IMR-90 (cell line): ENCODE results near the gene ATXN1. TPM values are rescaled to one million over a fixed set of nuclear protein-coding genes. Genes with fewer than 3 reads are reported as not detected.

Experiments used
- ATAC-seq: fragments of 200-7000 bp; cut with Tn5 transposase; 2 replicates; pipeline ENCODE4 v1.9.1; 2020; ENCODE audit warnings: low read depth, mild to moderate bottlenecking, moderate library complexity
- BruUV-seq: library from RNA; stranded (reverse); fragments of 400-500 nt; replicated peaks from 2 replicates; lab custom pipeline; 2021; lab: Mats Ljungman, UMichigan
- CTCF ChIA-PET: fragments of 300-600 bp; formaldehyde crosslinking; extraction: SDS; loops from one replicate; lab custom pipeline; 2021; ENCODE audit warnings: antibody characterized with exemption; lab: Yijun Ruan, JAX
- POLR2A ChIA-PET: fragments of 300-600 bp; sonication (Branson Sonifier 250); formaldehyde crosslinking; loops from one replicate; lab custom pipeline; 2022; ENCODE audit warnings: antibody characterized with exemption; ENCODE audit not compliant: unreplicated experiment; lab: Charles Lee
- DNase-seq: peaks from one replicate; pipeline ENCODE4 v3.0.0; 2013
- H2AFZ ChIP-seq: replicated peaks from 2 replicates; pipeline ENCODE3; 2013; ENCODE audit warnings: low read length, mild to moderate bottlenecking; ENCODE audit not compliant: poor library complexity
- H2AK5ac ChIP-seq: 2 replicates; pipeline ENCODE4 v1.6.1; 2013; ENCODE audit warnings: low read depth, low read length, inconsistent platforms
- H2AK9ac ChIP-seq: replicated peaks from 2 replicates; pipeline ENCODE3; 2013; ENCODE audit warnings: mild to moderate bottlenecking, low read depth, low read length, moderate library complexity; ENCODE audit not compliant: poor library complexity
- H2BK120ac ChIP-seq: 2 replicates; pipeline ENCODE4 v1.6.1; 2013; ENCODE audit warnings: low read depth, low read length, inconsistent platforms
- H2BK15ac ChIP-seq: 3 replicates; pipeline ENCODE4 v1.6.1; 2013; ENCODE audit warnings: low read depth, low read length, inconsistent platforms
- H2BK20ac ChIP-seq: 2 replicates; pipeline ENCODE4 v1.6.1; 2013; ENCODE audit warnings: low read depth, mild to moderate bottlenecking, inconsistent platforms, low read length, moderate library complexity
- H2BK5ac ChIP-seq: 2 replicates; pipeline ENCODE4 v1.6.1; 2013; ENCODE audit warnings: mild to moderate bottlenecking, low read depth, low read length, inconsistent platforms; ENCODE audit not compliant: poor library complexity, severe bottlenecking
- H3K14ac ChIP-seq: replicated peaks from 2 replicates; pipeline ENCODE4 v1.6.1; 2013; ENCODE audit warnings: low read depth, low read length, inconsistent platforms
- H3K18ac ChIP-seq: 2 replicates; pipeline ENCODE4 v1.6.1; 2013; ENCODE audit warnings: low read depth, low read length, control low read depth
- H3K23ac ChIP-seq: 2 replicates; pipeline ENCODE4 v1.6.1; 2013; ENCODE audit warnings: low read depth, low read length, inconsistent platforms
- H3K27ac ChIP-seq: 2 replicates; pipeline ENCODE4 v1.5.1; 2013; ENCODE audit warnings: mild to moderate bottlenecking, control low read depth, low read length; ENCODE audit not compliant: insufficient read depth
- H3K27me3 ChIP-seq: 2 replicates; pipeline ENCODE4 v1.6.1; 2013; ENCODE audit warnings: low read length; ENCODE audit not compliant: control insufficient read depth, insufficient read depth
- H3K36me3 ChIP-seq: 2 replicates; pipeline ENCODE4 v1.6.1; 2013; ENCODE audit warnings: low read length, mixed read lengths; ENCODE audit not compliant: control insufficient read depth, insufficient read depth
- H3K4ac ChIP-seq: 2 replicates; pipeline ENCODE4 v1.6.1; 2013; ENCODE audit warnings: low read depth, low read length, inconsistent platforms
- H3K4me1 ChIP-seq: 2 replicates; pipeline ENCODE4 v1.6.1; 2013; ENCODE audit warnings: low read length, mixed read lengths; ENCODE audit not compliant: control insufficient read depth, insufficient read depth
- H3K4me2 ChIP-seq: 2 replicates; pipeline ENCODE4 v1.6.1; 2013; ENCODE audit warnings: low read depth, mild to moderate bottlenecking, control low read depth, low read length, moderate library complexity
- H3K4me3 ChIP-seq: 2 replicates; pipeline ENCODE4 v1.5.1; 2013; ENCODE audit warnings: low read depth, mild to moderate bottlenecking, control low read depth, low read length, moderate library complexity; ENCODE audit not compliant: insufficient read depth
- H3K56ac ChIP-seq: 2 replicates; pipeline ENCODE4 v1.6.1; 2013; ENCODE audit warnings: low read length, inconsistent platforms; ENCODE audit not compliant: insufficient read depth; ENCODE audit errors: extremely low read depth
- H3K79me1 ChIP-seq, 2 experiments: 2 replicates each; pipeline ENCODE4 v1.6.1; 2013; ENCODE audit warnings: low read length in 2 of 2, inconsistent platforms in 1 of 2, low read depth in 1 of 2
- H3K9ac ChIP-seq: 2 replicates; pipeline ENCODE4 v1.6.1; 2013; ENCODE audit warnings: low read depth, low read length, control low read depth
- H3K9me1 ChIP-seq: 2 replicates; pipeline ENCODE4 v1.6.1; 2013; ENCODE audit warnings: low read length, inconsistent platforms; ENCODE audit not compliant: insufficient read depth
- H3K9me3 ChIP-seq: 2 replicates; pipeline ENCODE4 v1.6.1; 2013; ENCODE audit warnings: low read length; ENCODE audit not compliant: control insufficient read depth, insufficient read depth
- H4K20me1 ChIP-seq: 2 replicates; pipeline ENCODE4 v1.6.1; 2013; ENCODE audit warnings: low read length, inconsistent platforms; ENCODE audit not compliant: insufficient read depth
- H4K5ac ChIP-seq: 2 replicates; pipeline ENCODE4 v1.6.1; 2013; ENCODE audit warnings: mild to moderate bottlenecking, low read depth, low read length, control low read depth
- H4K8ac ChIP-seq, 2 experiments: 2 replicates each; pipeline ENCODE4 v1.6.1; 2013; ENCODE audit warnings: low read depth in 2 of 2, low read length in 2 of 2, control low read depth in 1 of 2, inconsistent platforms in 1 of 2
- H4K91ac ChIP-seq: 2 replicates; pipeline ENCODE4 v1.6.1; 2013; ENCODE audit warnings: low read depth, low read length, inconsistent platforms; ENCODE audit not compliant: insufficient read depth
- BHLHE40 ChIP-seq: fragments of 150-350 bp; IDR thresholded peaks from 2 replicates; pipeline ENCODE4 v1.6.1; 2016; ENCODE audit warnings: mild to moderate bottlenecking, low read depth, low read length
- CEBPB ChIP-seq: IDR thresholded peaks from 2 replicates; pipeline ENCODE4 v1.6.1; 2012; ENCODE audit warnings: low read depth, low read length, improper control_type of control experiment
- CHD1 ChIP-seq: IDR thresholded peaks from 2 replicates; pipeline ENCODE4 v1.6.1; 2012; ENCODE audit warnings: low read depth, low read length, improper control_type of control experiment
- CTCF ChIP-seq: conservative IDR thresholded peaks from 2 replicates; pipeline ENCODE4 v1.5.1; 2012; ENCODE audit warnings: mild to moderate bottlenecking, low read depth, low read length, improper control_type of control experiment
- FOS ChIP-seq: fragments of 150-350 bp; IDR thresholded peaks from 2 replicates; pipeline ENCODE4 v1.6.1; 2016; ENCODE audit warnings: low read depth, low read length
- MAFK ChIP-seq: IDR thresholded peaks from 2 replicates; pipeline ENCODE4 v1.6.1; 2012; ENCODE audit warnings: low read depth, low read length, improper control_type of control experiment
- MAZ ChIP-seq: IDR thresholded peaks from 2 replicates; pipeline ENCODE4 v1.6.1; 2012; ENCODE audit warnings: low read depth, mild to moderate bottlenecking, low read length, improper control_type of control experiment, moderate library complexity, borderline replicate concordance
- NFE2L2 ChIP-seq: fragments of 150-350 bp; IDR thresholded peaks from 2 replicates; pipeline ENCODE4 v1.6.1; 2016; ENCODE audit warnings: low read depth, mild to moderate bottlenecking, low read length
- POLR2A ChIP-seq: IDR thresholded peaks from 2 replicates; pipeline ENCODE4 v1.6.1; 2012; ENCODE audit warnings: mild to moderate bottlenecking, low read depth, low read length
- RAD21 ChIP-seq: IDR thresholded peaks from 2 replicates; pipeline ENCODE4 v1.6.1; 2012; ENCODE audit warnings: low read length, improper control_type of control experiment
- RCOR1 ChIP-seq: IDR thresholded peaks from 2 replicates; pipeline ENCODE4 v1.6.1; 2012; ENCODE audit warnings: mild to moderate bottlenecking, low read length, improper control_type of control experiment; ENCODE audit not compliant: insufficient replicate concordance
- RFX5 ChIP-seq: IDR thresholded peaks from 2 replicates; pipeline ENCODE4 v1.8.0; 2012; ENCODE audit warnings: low read depth, mild to moderate bottlenecking, low read length, moderate library complexity
- SMC3 ChIP-seq: fragments of 150-350 bp; IDR thresholded peaks from 2 replicates; pipeline ENCODE4 v1.6.1; 2016; ENCODE audit warnings: low read depth, mild to moderate bottlenecking, antibody characterized with exemption, low read length, moderate library complexity
- USF2 ChIP-seq: fragments of 150-350 bp; IDR thresholded peaks from 2 replicates; pipeline ENCODE4 v1.6.1; 2017; ENCODE audit warnings: mild to moderate bottlenecking, antibody characterized with exemption, low read length, low read depth
- WGBS, 2 experiments: methylation state at CpG; one replicate each; pipeline versions ENCODE4 v1.1.5 to v1.1.7; 2013; ENCODE audit warnings: missing lambda C conversion rate in 2 of 2; ENCODE audit not compliant: insufficient read length in 1 of 2; ENCODE audit errors: extremely low coverage in 2 of 2; 5-methylcytosine and 5-hydroxymethylcytosine counted together
- dilution Hi-C: fragments of 300-500 bp; cut with HindIII; formaldehyde crosslinking; loops from one replicate; pipeline ENCODE4 v1.14.3; 2018; ENCODE audit warnings: low sequenced_read_pairs; ENCODE audit not compliant: unreplicated experiment
- in situ Hi-C: fragments of 300-500 bp; cut with MboI; formaldehyde crosslinking; loops from 3 replicates; pipeline ENCODE4 v1.14.3; 2019; ENCODE audit warnings: low sequenced_read_pairs, inconsistent platforms, mixed read lengths
- intact Hi-C: fragments of 100-400 bp; cut with micrococcal nuclease; formaldehyde crosslinking; loops from 2 replicates; pipeline ENCODE4 v1.10.0; 2022
- polyA plus RNA-seq, 3 experiments: library from polyadenylated mRNA; depleted of rRNA; stranded (reverse); fragments of >200 nt; gene quantifications; 2 replicates each; pipeline ENCODE4 v1.2.3, GENCODE V29; 2012; ENCODE audit warnings: low replicate concordance in 1 of 3
- total RNA-seq: library from RNA; depleted of rRNA; stranded (reverse); fragments of >200 nt; gene quantifications from 2 replicates; pipeline ENCODE4 v1.2.3, GENCODE V29; 2012

The ATXN1 gene
- total and polyA plus RNA-seq, 2 of the 4 experiments (the other 2 are of a cell fraction) = 7.3 to 11.1 TPM

GRCh38 chr6:16512544-16513290 is 248.5 kb downstream of the ATXN1 start:
- H3K36me3 ChIP-seq = peaks cover 9% of the 10 kb centered on the region; the same call in 1 of the 2 replicates
- no peak overlapping the region for H2AK9ac ChIP-seq
- H3K79me1 ChIP-seq = peaks cover 5 to 25% of the 10 kb centered on the region in 2 experiments
- 79% methylated on average over 3 of the region's 6 CpGs; no CpG with 5 or more reads in 1 of the 2 experiments for WGBS, 2 experiments
- H3K56ac ChIP-seq = no peak overlapping the region
- no peaks in the 10 kb centered on the region for H3K9me3 ChIP-seq
- no peak overlapping the region for H2BK20ac ChIP-seq
- ATAC-seq (no peak), DNase-seq (no peak)
- H3K27ac ChIP-seq = no peak overlapping the region
- no peak overlapping the region for H3K18ac ChIP-seq
- POLR2A ChIA-PET = no interaction called here
- no peak overlapping the region for H3K9ac ChIP-seq
- no peak overlapping the region for H2BK5ac ChIP-seq
- no peak overlapping the region for H3K14ac ChIP-seq
- H2AK5ac ChIP-seq = no peak overlapping the region; the same call in 1 of the 2 replicates
- H4K8ac ChIP-seq = no peak overlapping the region
- no peak overlapping the region; the same call in 1 of the 2 replicates for H4K91ac ChIP-seq
- peaks cover 6% of the 10 kb centered on the region; the same call in 1 of the 2 replicates for H4K20me1 ChIP-seq
- no peak for TF ChIP-seq RFX5
- no peak for TF ChIP-seq USF2
- TF ChIP-seq FOS = no peak
- TF ChIP-seq RCOR1 = no peak
- TF ChIP-seq CEBPB = no peak
- no peak for TF ChIP-seq SMC3
- TF ChIP-seq CHD1 = no peak
- no peak for TF ChIP-seq BHLHE40
- no peak for TF ChIP-seq MAFK
- TF ChIP-seq MAZ = no peak
- TF ChIP-seq RAD21 = no peak
- TF ChIP-seq NFE2L2 = no peak
- TF ChIP-seq CTCF = no peak
- no peak for TF ChIP-seq POLR2A
- in situ Hi-C loops = loop anchor here (5.0 to 10.0 kb wide), 3 partner anchors 175 to 572 kb away; partner anchors contain the start of gene ATXN1
- H3K4me3 ChIP-seq = no peak overlapping the region
- peaks cover 5% of the 10 kb centered on the region; the same call in 1 of the 2 replicates for H3K4me1 ChIP-seq
- H3K4me2 ChIP-seq = no peak overlapping the region
- H3K27me3 ChIP-seq = no peaks in the 10 kb centered on the region
- no TSS peak for BruUV-seq
- 0 out of 2 replicates have a peak overlapping the region, but pooled peaks have one; percentile 37 for H3K23ac ChIP-seq
- no peak overlapping the region for H2AFZ ChIP-seq
- no peak overlapping the region for H2BK120ac ChIP-seq
- intact Hi-C loops = loop anchor here (2.0 to 10.0 kb wide), 6 partner anchors 80 to 574 kb away; partner anchors contain the start of gene ATXN1
- CTCF ChIA-PET = interaction anchor here (0.6 to 2.8 kb wide), 4 partner anchors 9 to 250 kb away, joined by 3 to 14 read pairs (median 4); partner anchors contain the start of gene ATXN1
- no peak overlapping the region for H3K4ac ChIP-seq
- no peak overlapping the region for H4K5ac ChIP-seq
- no peak overlapping the region for H2BK15ac ChIP-seq
- dilution Hi-C loops = no loop called here
- peaks cover 15% of the 10 kb centered on the region; the same call in 1 of the 2 replicates for H3K9me1 ChIP-seq
